KMS-11 (cell line): ENCODE data around the gene PHKB.

Experiments
- H2AFZ ChIP-seq: fragments of 200-600 bp; sonication (generic); 2 replicates; pipeline ENCODE4 v1.6.1; 2016; ENCODE audit warnings: antibody characterized with exemption, mixed run types, low read depth
- H3K27ac ChIP-seq: fragments of 200-600 bp; sonication (generic); 2 replicates; pipeline ENCODE4 v1.6.1; 2016; ENCODE audit warnings: mild to moderate bottlenecking, mixed run types
- H3K27me3 ChIP-seq: fragments of 200-600 bp; sonication (generic); 2 replicates; pipeline ENCODE4 v1.6.1; 2017; ENCODE audit warnings: mild to moderate bottlenecking, low read depth, mixed run types, moderate library complexity; ENCODE audit not compliant: insufficient read depth
- H3K36me3 ChIP-seq: fragments of 200-600 bp; sonication (generic); 2 replicates; pipeline ENCODE4 v1.6.1; 2017; ENCODE audit warnings: mild to moderate bottlenecking, mixed run types; ENCODE audit not compliant: insufficient read depth
- H3K4me1 ChIP-seq: fragments of 200-600 bp; sonication (generic); 2 replicates; pipeline ENCODE4 v1.6.1; 2016; ENCODE audit warnings: mild to moderate bottlenecking, low read depth, mixed run types; ENCODE audit not compliant: poor library complexity, severe bottlenecking
- H3K4me2 ChIP-seq: fragments of 200-600 bp; sonication (generic); 2 replicates; pipeline ENCODE4 v1.7.0; 2016; ENCODE audit warnings: mild to moderate bottlenecking, mixed run types
- H3K4me3 ChIP-seq: fragments of 200-600 bp; sonication (generic); IDR thresholded peaks from 2 replicates; pipeline ENCODE4 v1.6.1; 2017; ENCODE audit warnings: low read depth, low read length, mixed read lengths; ENCODE audit not compliant: insufficient read depth
- H3K79me2 ChIP-seq: fragments of 200-600 bp; sonication (generic); 2 replicates; pipeline ENCODE4 v1.6.1; 2016; ENCODE audit warnings: low read depth, mixed run types; ENCODE audit not compliant: insufficient read depth
- H3K9ac ChIP-seq: fragments of 200-600 bp; sonication (generic); 2 replicates; pipeline ENCODE4 v1.6.1; 2016; ENCODE audit warnings: mild to moderate bottlenecking, mixed run types
- H4K20me1 ChIP-seq: fragments of 200-600 bp; sonication (generic); 2 replicates; pipeline ENCODE4 v1.6.1; 2016; ENCODE audit warnings: mild to moderate bottlenecking, mixed run types; ENCODE audit not compliant: insufficient read depth
- CTCF ChIP-seq: fragments of 200-600 bp; sonication (generic); conservative IDR thresholded peaks from 2 replicates; pipeline ENCODE4 v1.6.1; 2017; ENCODE audit warnings: low read depth, mild to moderate bottlenecking, antibody characterized with exemption, low read length, moderate library complexity, mixed read lengths

Gene PHKB

GRCh38 chr16:47694543-47694942, 233.4 kb downstream of the PHKB start:
- no peaks in the 10 kb centered on the region for H4K20me1 ChIP-seq
- H3K79me2 ChIP-seq: no peaks in the 10 kb centered on the region
- no peak overlapping the region for H3K27ac ChIP-seq
- H2AFZ ChIP-seq: no peak overlapping the region
- no peaks in the 10 kb centered on the region for H3K27me3 ChIP-seq
- no peaks in the 10 kb centered on the region for H3K4me1 ChIP-seq
- H3K9ac ChIP-seq: no peak overlapping the region
- H3K4me3 ChIP-seq: no peak overlapping the region
- 0 out of 2 replicates have a peak, but pooled peaks cover 5% of the 10 kb centered on the region for H3K36me3 ChIP-seq
- TF ChIP-seq CTCF: no peak
- H3K4me2 ChIP-seq: no peak overlapping the region

GRCh38 chr16:47695756-47696155, 234.6 kb downstream of the PHKB start:
- Histone ChIP-seq H3K27me3 (no peaks in the 10 kb centered on the region), H3K79me2 (no peaks in the 10 kb centered on the region), H3K36me3 (no peaks in the 10 kb centered on the region), H2AFZ (no peak overlapping the region), H3K27ac (no peak overlapping the region), H3K4me3 (no peak overlapping the region), H3K9ac (no peak overlapping the region), H4K20me1 (no peaks in the 10 kb centered on the region), H3K4me2 (no peak overlapping the region), H3K4me1 (no peaks in the 10 kb centered on the region)
- no peak for TF ChIP-seq CTCF

- Histone ChIP-seq H2AFZ (no peak overlapping the region), H3K4me1 (no peaks in the 10 kb centered on the region), H3K4me3 (no peak overlapping the region), H3K79me2 (no peaks in the 10 kb centered on the region), H3K27me3 (no peaks in the 10 kb centered on the region), H3K36me3 (no peaks in the 10 kb centered on the region), H3K27ac (no peak overlapping the region), H4K20me1 (no peaks in the 10 kb centered on the region), H3K4me2 (no peak overlapping the region), H3K9ac (no peak overlapping the region)
- TF ChIP-seq CTCF: no peak
These were observed 236.7 kb downstream of the PHKB start for GRCh38 chr16:47697826-47698225.

- no peaks in the 10 kb centered on the region for H3K4me1 ChIP-seq
- H3K9ac ChIP-seq: no peak overlapping the region
- no peak overlapping the region for H3K4me2 ChIP-seq
- no peaks in the 10 kb centered on the region for H3K36me3 ChIP-seq
- no peak for TF ChIP-seq CTCF
- H3K4me3 ChIP-seq: no peak overlapping the region
- no peak overlapping the region for H3K27ac ChIP-seq
- H4K20me1 ChIP-seq: no peaks in the 10 kb centered on the region
- H3K79me2 ChIP-seq: no peaks in the 10 kb centered on the region
- H2AFZ ChIP-seq: no peak overlapping the region
- H3K27me3 ChIP-seq: no peaks in the 10 kb centered on the region
These were observed 238.0 kb downstream of the PHKB start for GRCh38 chr16:47699106-47699505.
